Hepatocyte (in vitro differentiated cells): ENCODE results near the gene REXO1. TPM values are rescaled to one million over a fixed set of nuclear protein-coding genes. Genes with fewer than 3 reads are reported as not detected.

Experiments used
- DNase-seq: peaks from one replicate; pipeline ENCODE4 v3.0.0-alpha.2; 2016; ENCODE audit warnings: low spot score
- H2AFZ ChIP-seq: fragments of 200-600 bp; sonication (generic); 2 replicates; pipeline ENCODE4 v1.6.0; 2016; ENCODE audit warnings: antibody characterized with exemption, mild to moderate bottlenecking
- H3K27ac ChIP-seq: fragments of 200-600 bp; sonication (generic); 2 replicates; pipeline ENCODE4 v1.5.1; 2016; ENCODE audit warnings: mild to moderate bottlenecking
- H3K27me3 ChIP-seq: fragments of 200-600 bp; sonication (generic); 2 replicates; pipeline ENCODE4 v1.6.1; 2016
- H3K36me3 ChIP-seq: fragments of 200-600 bp; sonication (generic); replicated peaks from 2 replicates; pipeline ENCODE4 v1.5.1; 2016; ENCODE audit warnings: low read depth; ENCODE audit not compliant: insufficient read depth
- H3K4me1 ChIP-seq: fragments of 200-600 bp; sonication (generic); 2 replicates; pipeline ENCODE4 v1.5.1; 2016; ENCODE audit warnings: mild to moderate bottlenecking, moderate library complexity; ENCODE audit not compliant: insufficient read depth
- H3K4me2 ChIP-seq: fragments of 200-600 bp; sonication (generic); 2 replicates; pipeline ENCODE4 v1.6.0; 2016
- H3K4me3 ChIP-seq: fragments of 200-600 bp; sonication (generic); 2 replicates; pipeline ENCODE4 v1.5.1; 2016; ENCODE audit warnings: mild to moderate bottlenecking
- H3K79me2 ChIP-seq: fragments of 200-600 bp; sonication (generic); 2 replicates; pipeline ENCODE4 v1.6.0; 2017; ENCODE audit warnings: mild to moderate bottlenecking
- H3K9me2 ChIP-seq: fragments of 200-600 bp; sonication (generic); replicated peaks from 2 replicates; pipeline ENCODE4 v1.6.0; 2017; ENCODE audit warnings: mild to moderate bottlenecking; ENCODE audit not compliant: insufficient read depth
- H3K9me3 ChIP-seq: fragments of 200-600 bp; sonication (generic); 2 replicates; pipeline ENCODE4 v1.5.1; 2016; ENCODE audit warnings: low read depth, mild to moderate bottlenecking
- H4K20me1 ChIP-seq: fragments of 200-600 bp; sonication (generic); 2 replicates; pipeline ENCODE4 v1.6.0; 2016; ENCODE audit warnings: mild to moderate bottlenecking; ENCODE audit not compliant: insufficient read depth, poor library complexity, severe bottlenecking
- EZH2 ChIP-seq: fragments of 200-600 bp; sonication (generic); IDR thresholded peaks from 2 replicates; pipeline ENCODE4 v1.6.1; 2016; ENCODE audit warnings: antibody characterized with exemption, mild to moderate bottlenecking, borderline replicate concordance
- EZH2phosphoT487 ChIP-seq: fragments of 200-600 bp; sonication (generic); IDR thresholded peaks from one replicate; pipeline ENCODE4 v1.6.1; 2018; ENCODE audit warnings: antibody characterized with exemption, mild to moderate bottlenecking, low read depth, moderate library complexity; ENCODE audit not compliant: unreplicated experiment, severe bottlenecking
- WGBS: methylation state at CpG from one replicate; pipeline ENCODE4 v1.1.6; 2016; ENCODE audit warnings: low lambda C conversion rate; ENCODE audit errors: missing lambda C conversion rate; 5-methylcytosine and 5-hydroxymethylcytosine counted together
- polyA plus RNA-seq: library from polyadenylated mRNA; unstranded; fragments of >200 nt; fragmentation: Nextera tagmentation; extraction: Ambion mirVana; gene quantifications from 2 replicates; pipeline ENCODE4 v1.2.1, GENCODE V29; 2016
- total RNA-seq: library from RNA; depleted of rRNA; stranded (reverse); fragments of >200 nt; gene quantifications from 2 replicates; pipeline ENCODE4 v1.2.3, GENCODE V29; 2014
- TF ChIP-seq, protein P1 (sequence below): fragments of 200-600 bp; sonication (generic); IDR thresholded peaks from 2 replicates; pipeline ENCODE4 v1.5.1; 2016; ENCODE audit warnings: antibody characterized with exemption, mild to moderate bottlenecking; ENCODE audit not compliant: poor library complexity

REXO1 gene
- total and polyA plus RNA-seq, 2 experiments from 2014 or later, result 13.4 to 22.8 TPM

DNA sequence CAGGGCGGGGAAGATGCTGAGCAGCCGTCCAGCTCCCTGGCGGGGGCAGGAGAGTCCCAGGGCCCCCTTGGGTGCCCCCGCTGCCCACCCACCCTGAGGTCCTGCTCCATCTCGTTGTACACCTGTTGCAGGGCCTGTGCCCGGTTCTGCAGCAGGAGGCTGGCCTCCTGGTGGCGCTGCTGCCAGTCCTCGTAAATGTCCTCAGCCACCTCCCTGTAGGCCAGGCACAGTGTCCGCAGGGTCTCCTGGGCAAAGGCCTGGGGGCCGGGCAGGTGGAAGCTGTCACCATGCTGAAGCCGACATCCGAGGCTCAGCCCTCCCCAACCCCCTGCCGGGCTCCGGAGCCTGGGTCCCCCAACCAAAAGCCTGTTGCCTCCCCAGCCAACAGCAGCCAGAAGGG, 56.4 kb downstream of the REXO1 start:
- Histone ChIP-seq H3K4me3 (no peak overlapping the region), H3K27ac (no peak overlapping the region), H3K4me2 (no peak overlapping the region), H3K36me3 (no peaks in the 10 kb centered on the region), H4K20me1 (no peaks in the 10 kb centered on the region), H3K4me1 (peaks cover 5% of the 10 kb centered on the region), H3K79me2 (no peaks in the 10 kb centered on the region), H3K9me3 (no peaks in the 10 kb centered on the region), H2AFZ (no peak overlapping the region), H3K9me2 (no peaks in the 10 kb centered on the region), H3K27me3 (peaks cover 15% of the 10 kb centered on the region)
- DNase-seq, result no peak
- 83% methylated on average over 8 of the region's 14 CpGs for WGBS
- TF ChIP-seq EZH2phosphoT487, result no peak
- TF ChIP-seq EZH2, result no peak
- TF ChIP-seq, protein P1, sequence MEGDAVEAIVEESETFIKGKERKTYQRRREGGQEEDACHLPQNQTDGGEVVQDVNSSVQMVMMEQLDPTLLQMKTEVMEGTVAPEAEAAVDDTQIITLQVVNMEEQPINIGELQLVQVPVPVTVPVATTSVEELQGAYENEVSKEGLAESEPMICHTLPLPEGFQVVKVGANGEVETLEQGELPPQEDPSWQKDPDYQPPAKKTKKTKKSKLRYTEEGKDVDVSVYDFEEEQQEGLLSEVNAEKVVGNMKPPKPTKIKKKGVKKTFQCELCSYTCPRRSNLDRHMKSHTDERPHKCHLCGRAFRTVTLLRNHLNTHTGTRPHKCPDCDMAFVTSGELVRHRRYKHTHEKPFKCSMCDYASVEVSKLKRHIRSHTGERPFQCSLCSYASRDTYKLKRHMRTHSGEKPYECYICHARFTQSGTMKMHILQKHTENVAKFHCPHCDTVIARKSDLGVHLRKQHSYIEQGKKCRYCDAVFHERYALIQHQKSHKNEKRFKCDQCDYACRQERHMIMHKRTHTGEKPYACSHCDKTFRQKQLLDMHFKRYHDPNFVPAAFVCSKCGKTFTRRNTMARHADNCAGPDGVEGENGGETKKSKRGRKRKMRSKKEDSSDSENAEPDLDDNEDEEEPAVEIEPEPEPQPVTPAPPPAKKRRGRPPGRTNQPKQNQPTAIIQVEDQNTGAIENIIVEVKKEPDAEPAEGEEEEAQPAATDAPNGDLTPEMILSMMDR, result no peak

DNA sequence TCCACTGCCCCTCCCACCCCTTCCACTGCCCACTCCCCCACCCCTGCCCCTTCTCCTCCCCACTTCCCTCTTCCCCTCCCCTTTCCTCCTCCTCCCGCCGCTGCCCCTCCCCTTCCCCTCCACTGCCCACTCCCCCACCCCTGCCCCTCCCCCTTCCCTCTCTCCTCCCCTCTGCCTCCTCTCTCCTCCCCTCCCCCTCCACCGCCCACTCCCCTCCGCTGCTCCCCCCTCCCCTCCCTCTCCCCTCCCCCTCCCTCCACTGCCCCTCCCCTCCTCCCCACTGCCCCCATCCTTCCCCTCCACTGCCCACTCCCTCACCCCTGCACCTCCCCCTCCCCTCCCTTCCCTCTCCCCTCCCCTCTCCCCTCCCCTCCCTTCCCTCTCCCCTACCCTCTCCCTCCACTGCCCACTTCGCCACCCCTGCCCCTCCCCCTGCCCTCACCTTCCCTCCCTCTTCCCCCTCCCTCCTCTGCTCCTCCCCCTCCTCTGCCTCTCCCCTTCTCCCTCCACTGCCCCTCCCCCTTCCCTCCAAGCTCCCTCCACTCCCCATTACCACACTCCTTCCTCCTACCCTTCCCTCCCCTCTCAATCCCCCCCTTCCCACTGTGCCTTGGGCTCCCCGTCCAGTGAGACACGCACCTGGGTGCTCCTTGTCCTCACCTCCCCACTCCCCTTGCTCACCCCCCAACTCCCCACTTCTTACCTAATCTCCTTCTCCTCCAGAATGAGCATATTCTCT, 58.1 kb downstream of the REXO1 start:
- no peak overlapping the region for H2AFZ ChIP-seq
- no peak for DNase-seq
- peak overlapping the region; percentile 74 for H3K4me2 ChIP-seq

DNA sequence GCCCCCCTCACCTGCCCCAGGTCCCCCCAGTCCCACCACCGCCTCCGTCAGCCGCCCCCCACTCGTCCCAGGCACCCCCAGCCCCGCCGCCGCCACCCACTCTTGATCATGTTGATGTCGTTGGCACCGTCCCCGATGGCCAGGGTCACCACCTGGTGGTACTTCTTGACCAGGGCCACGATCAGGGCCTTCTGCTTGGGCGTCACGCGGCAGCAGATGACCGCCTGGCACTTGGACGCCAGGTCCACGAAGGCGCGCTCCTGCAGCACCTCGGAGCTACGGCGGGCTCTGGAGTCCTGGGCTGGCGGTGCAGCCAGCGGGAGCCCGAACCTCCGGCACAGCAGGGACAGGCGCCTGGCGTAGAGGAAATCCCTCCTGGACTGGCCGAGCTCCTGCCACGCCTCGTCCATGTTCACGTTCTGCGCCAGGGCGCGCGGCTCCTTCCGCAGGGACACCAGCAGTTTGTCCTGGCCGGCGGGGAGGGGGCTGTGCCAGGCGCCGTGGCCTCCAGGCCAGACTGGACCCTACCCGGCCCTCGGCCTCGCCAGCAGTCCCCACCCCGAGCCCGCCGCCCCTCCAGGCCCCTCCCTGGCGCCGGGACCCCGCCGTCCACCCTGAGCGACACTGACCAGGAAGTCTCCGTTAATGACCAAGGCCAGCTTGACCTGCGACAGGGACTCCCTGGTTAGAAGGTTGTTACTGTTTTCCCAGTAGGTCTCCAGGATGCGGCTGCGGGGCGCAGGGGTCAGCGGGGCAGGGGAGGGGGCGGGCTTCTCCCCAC, 58.8 kb downstream of the REXO1 start:
- peak overlapping the region; percentile 74 for H3K4me2 ChIP-seq
- no peaks in the 10 kb centered on the region for H4K20me1 ChIP-seq
- H3K36me3 ChIP-seq, result no peaks in the 10 kb centered on the region
- peaks cover 5% of the 10 kb centered on the region for H3K4me1 ChIP-seq
- no peaks in the 10 kb centered on the region for H3K79me2 ChIP-seq
- no peaks in the 10 kb centered on the region for H3K9me2 ChIP-seq
- no peak overlapping the region for H3K27ac ChIP-seq
- H3K9me3 ChIP-seq, result no peaks in the 10 kb centered on the region
- WGBS, result 6% methylated on average over 44 of the region's 59 CpGs
- peaks cover 15% of the 10 kb centered on the region for H3K27me3 ChIP-seq
- no peak overlapping the region for H3K4me3 ChIP-seq
- TF ChIP-seq EZH2 (no peak), EZH2phosphoT487 (no peak)
- TF ChIP-seq, protein P1, result no peak
- H2AFZ ChIP-seq, result no peak overlapping the region
- no peak for DNase-seq

More for the DNA sequence above, 58.1 kb downstream of the REXO1 start:
- TF ChIP-seq, protein P1, result no peak
- TF ChIP-seq EZH2 (no peak), EZH2phosphoT487 (no peak)
- no peaks in the 10 kb centered on the region for H3K9me3 ChIP-seq
- peaks cover 15% of the 10 kb centered on the region for H3K27me3 ChIP-seq
- no peaks in the 10 kb centered on the region for H3K9me2 ChIP-seq
- 20% methylated on average over 1 of the region's 7 CpGs for WGBS
- no peaks in the 10 kb centered on the region for H4K20me1 ChIP-seq
- no peaks in the 10 kb centered on the region for H3K79me2 ChIP-seq
- H3K4me1 ChIP-seq, result peaks cover 5% of the 10 kb centered on the region
- no peak overlapping the region for H3K4me3 ChIP-seq
- H3K36me3 ChIP-seq, result no peaks in the 10 kb centered on the region
- no peak overlapping the region for H3K27ac ChIP-seq
